OCI-LY1 (cell line): ENCODE measurements around the gene NDUFV1.

Source experiments
- H2AFZ ChIP-seq: fragments of 200-600 bp; sonication (generic), shearing (Covaris generic); 2 replicates; pipeline ENCODE4 v1.6.0; 2014; ENCODE audit warnings: antibody characterized with exemption, mild to moderate bottlenecking, low read length
- H3F3A ChIP-seq: fragments of 200-600 bp; sonication (generic), shearing (Covaris generic); 2 replicates; pipeline ENCODE4 v1.6.0; 2014; ENCODE audit warnings: mild to moderate bottlenecking, antibody characterized with exemption, low read length, moderate library complexity; ENCODE audit not compliant: insufficient read depth
- H3K27ac ChIP-seq: fragments of 200-600 bp; sonication (generic); 2 replicates; pipeline ENCODE4 v1.5.1; 2014; ENCODE audit warnings: low read length, mixed run types, mild to moderate bottlenecking, low read depth; ENCODE audit not compliant: poor library complexity, severe bottlenecking
- H3K27me3 ChIP-seq: fragments of 200-600 bp; sonication (generic); 2 replicates; pipeline ENCODE4 v1.6.0; 2014; ENCODE audit warnings: antibody characterized with exemption, mild to moderate bottlenecking, low read length, moderate library complexity; ENCODE audit not compliant: insufficient read depth
- H3K36me3 ChIP-seq: fragments of 200-600 bp; sonication (generic); 2 replicates; pipeline ENCODE4 v1.6.1; 2014; ENCODE audit warnings: mild to moderate bottlenecking, antibody characterized with exemption, low read length, moderate library complexity, mixed read lengths; ENCODE audit not compliant: insufficient read depth
- H3K4me1 ChIP-seq: fragments of 200-600 bp; sonication (generic); 2 replicates; pipeline ENCODE4 v1.5.1; 2014; ENCODE audit warnings: mild to moderate bottlenecking, low read length, moderate library complexity; ENCODE audit not compliant: insufficient read depth, severe bottlenecking
- H3K4me2 ChIP-seq: fragments of 200-600 bp; sonication (generic), shearing (Covaris generic); 2 replicates; pipeline ENCODE4 v1.6.1; 2014; ENCODE audit warnings: low read length
- H3K4me3 ChIP-seq: fragments of 200-600 bp; sonication (generic); 2 replicates; pipeline ENCODE4 v1.5.1; 2014; ENCODE audit warnings: low read length, low read depth, mild to moderate bottlenecking, mixed read lengths; ENCODE audit not compliant: poor library complexity, severe bottlenecking
- H3K79me2 ChIP-seq: fragments of 200-600 bp; shearing (Covaris generic); 2 replicates; pipeline ENCODE4 v1.6.1; 2016; ENCODE audit warnings: mixed run types, low read length, mixed read lengths; ENCODE audit not compliant: insufficient read depth
- H3K9ac ChIP-seq: fragments of 200-600 bp; sonication (generic), shearing (Covaris generic); 2 replicates; pipeline ENCODE4 v1.6.1; 2014; ENCODE audit warnings: mild to moderate bottlenecking, low read length, mixed read lengths
- H3K9me2 ChIP-seq: fragments of 200-600 bp; sonication (generic), shearing (Covaris generic); 2 replicates; pipeline ENCODE4 v1.6.1; 2014; ENCODE audit warnings: low read depth, mild to moderate bottlenecking, low read length, mixed read lengths
- H3K9me3 ChIP-seq: fragments of 200-600 bp; shearing (Covaris generic); 2 replicates; pipeline ENCODE4 v1.6.1; 2014; ENCODE audit warnings: low read length, mixed read lengths
- H4K20me1 ChIP-seq: fragments of 200-600 bp; sonication (generic), shearing (Covaris generic); 2 replicates; pipeline ENCODE4 v1.6.0; 2016; ENCODE audit warnings: mild to moderate bottlenecking, low read length; ENCODE audit not compliant: insufficient read depth
- CTCF ChIP-seq: fragments of 200-600 bp; sonication (generic), shearing (Covaris generic); IDR thresholded peaks from 2 replicates; pipeline ENCODE4 v1.5.1; 2017; ENCODE audit warnings: mild to moderate bottlenecking, antibody characterized with exemption, low read length, moderate library complexity, mixed read lengths
- EZH2 ChIP-seq: fragments of 200-600 bp; sonication (generic), shearing (Covaris generic); IDR thresholded peaks from 2 replicates; pipeline ENCODE4 v1.8.0; 2017; ENCODE audit warnings: borderline replicate concordance, mixed run types, mild to moderate bottlenecking, antibody characterized with exemption, low read length, moderate library complexity, mixed read lengths

NDUFV1 gene

GRCh38 chr11:67572305-67572704 lies 34.4 kb upstream of the NDUFV1 start:
- H4K20me1 ChIP-seq: no peaks in the 10 kb centered on the region
- TF ChIP-seq EZH2 (no peak), CTCF (no peak)
- no peaks in the 10 kb centered on the region for H3K79me2 ChIP-seq
- H3K9ac ChIP-seq: no peak overlapping the region
- no peaks in the 10 kb centered on the region for H3F3A ChIP-seq
- no peak overlapping the region for H2AFZ ChIP-seq
- no peaks in the 10 kb centered on the region for H3K9me2 ChIP-seq
- no peaks in the 10 kb centered on the region for H3K4me1 ChIP-seq
- no peak overlapping the region for H3K27ac ChIP-seq
- H3K27me3 ChIP-seq: peaks cover 4% of the 10 kb centered on the region; the same call in 1 of the 2 replicates
- no peaks in the 10 kb centered on the region for H3K36me3 ChIP-seq
- no peak overlapping the region for H3K4me2 ChIP-seq
- H3K4me3 ChIP-seq: no peak overlapping the region
- no peaks in the 10 kb centered on the region for H3K9me3 ChIP-seq

- H3K27ac ChIP-seq: no peak overlapping the region
- H3K9me2 ChIP-seq: no peaks in the 10 kb centered on the region
- H3K4me3 ChIP-seq: no peak overlapping the region
- H3K27me3 ChIP-seq: peaks cover 4% of the 10 kb centered on the region; the same call in 1 of the 2 replicates
- no peaks in the 10 kb centered on the region for H3K79me2 ChIP-seq
- no peaks in the 10 kb centered on the region for H3K4me1 ChIP-seq
- peak; percentile 57 for TF ChIP-seq CTCF
- TF ChIP-seq EZH2: no peak
- no peaks in the 10 kb centered on the region for H3F3A ChIP-seq
- no peaks in the 10 kb centered on the region for H3K9me3 ChIP-seq
- H4K20me1 ChIP-seq: no peaks in the 10 kb centered on the region
- no peak overlapping the region for H3K4me2 ChIP-seq
- H2AFZ ChIP-seq: no peak overlapping the region
- no peaks in the 10 kb centered on the region for H3K36me3 ChIP-seq
- H3K9ac ChIP-seq: no peak overlapping the region
These were observed 33.9 kb upstream of the NDUFV1 start for GRCh38 chr11:67572747-67573419.

GRCh38 chr11:67574938-67575337 lies 31.8 kb upstream of the NDUFV1 start:
- H3K9me2 ChIP-seq: no peaks in the 10 kb centered on the region
- no peak overlapping the region for H3K9ac ChIP-seq
- H3K79me2 ChIP-seq: no peaks in the 10 kb centered on the region
- no peak overlapping the region for H2AFZ ChIP-seq
- TF ChIP-seq CTCF (no peak), EZH2 (no peak)
- H3K4me3 ChIP-seq: no peak overlapping the region
- H4K20me1 ChIP-seq: no peaks in the 10 kb centered on the region
- no peak overlapping the region for H3K27ac ChIP-seq
- peaks cover 4% of the 10 kb centered on the region; the same call in 1 of the 2 replicates for H3K27me3 ChIP-seq
- H3F3A ChIP-seq: no peaks in the 10 kb centered on the region
- peaks cover 7% of the 10 kb centered on the region for H3K4me1 ChIP-seq
- no peaks in the 10 kb centered on the region for H3K36me3 ChIP-seq
- H3K9me3 ChIP-seq: no peaks in the 10 kb centered on the region
- no peak overlapping the region for H3K4me2 ChIP-seq
